GM19372 (cell line): ENCODE results near the gene KIAA1549.

ENCODE experiments used
- ATAC-seq: cut with Tn5 transposase; IDR thresholded peaks from one replicate; pipeline ENCODE4 v1.9.1; 2021; ENCODE audit warnings: mild to moderate bottlenecking, low read depth, moderate library complexity; ENCODE audit not compliant: unreplicated experiment

Gene KIAA1549

DNA sequence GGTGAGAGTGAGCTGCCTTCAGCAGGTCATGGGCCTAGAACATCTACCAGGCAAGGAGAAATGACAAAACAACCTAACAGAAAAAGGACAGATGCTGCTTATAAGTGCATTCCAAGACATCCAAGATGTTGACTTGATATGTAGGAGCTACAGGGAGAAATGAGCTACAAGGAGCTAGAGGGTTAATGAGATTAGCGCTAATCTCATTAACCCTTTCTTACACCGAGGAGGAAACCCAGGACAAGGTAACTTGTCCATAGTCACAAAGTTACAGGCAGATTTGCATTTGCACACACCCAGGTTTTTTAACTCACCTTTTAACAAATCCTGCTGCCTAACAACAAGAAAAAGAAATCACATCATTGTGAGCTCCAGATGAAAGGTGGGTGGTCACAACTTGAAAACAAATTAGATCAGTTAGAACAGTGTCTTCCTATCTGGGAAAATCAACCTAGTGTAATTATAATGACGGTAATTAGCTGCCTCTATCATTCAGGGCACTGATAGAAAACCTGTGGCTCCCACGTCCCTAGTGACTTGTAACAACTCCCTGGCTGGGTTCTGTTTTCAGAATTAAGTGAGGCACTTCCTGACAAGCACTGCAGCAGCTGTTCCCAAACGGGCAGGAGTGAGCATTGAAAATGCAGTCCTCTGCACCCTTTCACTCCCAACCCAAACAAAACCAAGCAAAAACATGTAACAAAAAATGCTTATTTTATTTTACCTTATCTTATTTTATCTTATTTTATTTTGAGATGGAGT lies 5.7 kb downstream of the KIAA1549 start:
- ATAC-seq: no peak

DNA sequence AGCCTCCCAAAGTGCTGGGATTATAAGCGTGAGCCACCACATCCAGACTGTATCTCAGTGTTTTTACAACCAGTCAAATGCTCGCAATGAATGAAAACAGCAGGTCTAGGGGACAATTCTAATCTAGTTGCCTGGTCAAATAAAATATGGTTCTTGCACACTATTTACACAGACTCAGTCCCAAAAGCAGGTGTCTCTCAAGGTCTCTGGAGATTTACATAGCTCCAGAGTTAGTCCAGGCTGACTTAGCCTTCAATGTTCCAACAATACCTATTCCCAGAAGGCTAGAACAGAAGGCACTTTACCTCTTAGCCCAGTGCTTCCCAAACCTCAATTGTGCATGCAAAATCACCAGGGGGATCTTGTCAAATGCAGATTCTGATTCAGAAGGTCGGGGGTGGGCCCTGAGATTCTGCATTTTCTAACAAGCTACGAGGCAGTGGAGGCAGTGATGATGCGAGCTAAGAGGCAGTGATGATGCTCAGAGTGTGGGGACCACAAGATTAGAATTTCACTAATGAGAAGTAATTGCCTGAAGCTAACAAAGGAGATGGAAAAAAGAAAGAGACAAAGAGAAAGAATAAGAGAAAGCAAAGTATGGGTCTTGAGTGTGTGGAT lies 6.4 kb downstream of the KIAA1549 start:
- no peak for ATAC-seq

DNA sequence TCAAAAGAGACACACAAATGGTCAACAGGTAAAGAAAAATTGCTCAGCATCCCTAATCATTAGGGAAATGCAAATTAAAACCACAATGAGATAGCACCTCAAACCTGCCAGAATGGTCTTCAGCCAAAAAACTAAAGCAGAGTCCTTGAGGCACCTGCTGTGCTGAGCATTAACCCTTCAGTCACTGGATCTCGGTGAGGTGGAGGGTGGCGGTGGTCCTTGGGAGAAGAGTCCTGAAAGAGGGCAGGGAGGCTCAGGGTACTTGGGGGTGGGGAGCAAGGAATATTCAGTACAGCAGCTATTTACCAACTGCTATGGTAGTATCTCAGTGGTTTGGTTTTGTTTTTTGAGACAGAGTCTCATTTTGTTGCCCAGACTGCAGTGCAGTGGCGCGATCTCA lies 7.1 kb downstream of the KIAA1549 start:
- no peak for ATAC-seq

- no peak for ATAC-seq
These were observed 10.2 kb downstream of the KIAA1549 start for GRCh38 chr7:138970952-138971351.

DNA sequence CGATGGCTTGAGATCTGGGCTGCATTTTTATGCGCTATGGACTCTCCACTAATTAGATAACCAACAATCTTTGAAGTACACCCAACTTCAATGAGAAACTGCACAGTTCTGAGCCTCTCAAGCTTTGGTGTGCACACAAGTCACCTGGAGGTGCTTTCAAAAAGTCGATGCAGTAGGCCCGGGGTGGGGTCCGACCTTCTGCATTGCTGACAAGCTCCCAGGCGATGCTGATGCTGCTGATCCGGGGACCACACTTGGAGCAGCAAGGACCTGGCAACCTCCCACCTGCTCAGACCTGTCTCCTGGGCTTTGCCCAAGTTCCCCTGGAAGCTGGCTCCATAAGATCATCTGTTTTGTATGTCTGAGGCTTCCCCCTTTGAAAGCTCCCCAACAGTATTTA lies 10.7 kb downstream of the KIAA1549 start:
- no peak for ATAC-seq

DNA sequence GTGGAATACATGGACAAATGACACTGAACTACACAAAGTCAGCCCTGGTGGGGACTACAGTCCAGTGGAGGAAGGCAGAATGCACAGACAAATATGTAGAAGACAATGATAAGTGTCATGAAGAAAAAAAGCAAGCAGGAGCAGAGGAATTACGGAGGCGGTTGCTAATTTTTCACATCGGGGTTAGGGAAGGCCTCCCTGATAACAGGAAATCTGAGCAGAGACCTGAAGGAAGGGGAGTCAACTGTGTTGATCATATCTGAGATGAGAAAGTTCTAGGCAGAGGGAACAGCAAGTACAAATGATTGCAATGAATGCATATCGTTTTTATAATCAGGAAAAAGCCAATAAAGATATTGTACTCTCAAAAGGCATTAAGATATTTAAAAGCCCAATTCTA lies 14.0 kb downstream of the KIAA1549 start:
- no peak for ATAC-seq

DNA sequence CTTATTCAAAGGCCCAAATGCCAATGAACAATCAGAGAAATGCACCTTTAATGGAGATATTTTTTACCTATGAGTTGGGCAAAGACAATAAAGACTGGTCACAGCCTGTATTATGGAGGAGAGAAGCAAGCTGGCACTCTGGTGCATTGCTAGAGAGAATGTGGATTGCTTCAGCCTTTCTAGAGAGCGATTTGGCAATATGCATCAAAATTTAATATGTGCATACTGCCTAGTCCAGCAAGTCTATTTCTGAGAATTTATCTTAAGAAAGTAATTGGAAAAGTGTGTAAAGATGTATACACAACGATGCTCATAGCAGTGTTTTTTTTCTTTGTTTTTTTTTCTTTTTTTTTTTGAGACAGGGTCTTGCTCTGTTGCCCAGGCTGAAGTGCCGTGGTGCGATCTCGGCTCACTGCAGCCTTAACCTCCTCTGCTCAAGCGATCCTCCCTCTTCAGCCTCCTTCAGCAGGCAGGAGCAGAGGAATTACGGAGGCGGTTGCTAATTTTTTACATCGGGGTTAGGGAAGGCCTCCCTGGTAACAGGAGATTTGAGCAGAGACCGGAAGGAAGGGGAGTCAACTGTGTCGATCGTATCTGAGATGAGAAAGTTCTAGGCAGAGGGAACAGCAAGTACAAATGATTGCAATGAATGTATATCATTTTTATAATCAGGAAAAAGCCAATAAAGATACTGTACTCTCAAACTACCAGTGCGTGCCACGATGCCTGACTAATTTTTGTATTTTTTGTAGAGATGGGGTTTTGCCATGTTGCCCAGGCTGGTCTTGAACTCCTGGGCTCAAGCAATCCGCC lies 16.4 kb downstream of the KIAA1549 start:
- ATAC-seq: no peak

DNA sequence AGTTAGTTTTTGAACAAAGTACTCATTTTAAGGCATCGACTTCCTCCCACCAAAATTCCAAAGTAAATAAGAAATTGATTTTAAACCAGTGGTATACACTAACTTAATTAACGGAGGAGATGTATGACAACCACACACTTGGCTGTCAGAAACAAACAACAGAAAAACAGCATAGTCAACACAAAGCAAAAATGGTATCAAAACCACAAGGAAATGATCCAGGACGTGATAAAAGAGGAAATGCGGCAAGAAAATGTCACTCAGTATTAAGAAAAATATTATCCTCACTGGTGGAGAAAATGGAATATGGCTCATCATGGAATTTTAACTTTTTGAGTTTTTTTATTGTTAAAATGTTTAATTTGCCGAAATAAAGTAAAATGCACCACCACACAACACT lies 17.5 kb downstream of the KIAA1549 start:
- ATAC-seq: no peak

GRCh38 chr7:138962561-138963270 lies 18.5 kb downstream of the KIAA1549 start:
- no peak for ATAC-seq

DNA sequence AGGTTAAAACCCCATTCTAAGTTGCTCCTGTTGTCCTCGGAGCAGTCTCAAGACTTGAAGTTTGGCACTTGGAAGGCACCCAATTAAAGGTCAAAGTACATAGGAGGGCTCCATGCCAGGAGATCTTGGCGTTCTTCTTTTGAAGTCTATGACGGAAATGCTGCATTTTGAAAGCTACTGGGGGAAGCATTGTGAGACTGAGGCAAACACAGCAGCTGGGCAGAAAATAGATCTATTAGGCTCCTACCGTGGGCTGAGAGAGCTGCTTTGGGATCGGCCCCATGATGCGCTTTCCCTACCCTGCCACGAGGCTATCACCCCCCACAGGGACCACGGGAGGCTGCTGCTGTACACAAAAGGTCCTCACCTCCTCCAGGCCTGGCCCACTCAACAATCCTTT lies 20.0 kb downstream of the KIAA1549 start:
- no peak for ATAC-seq

- no peak for ATAC-seq
These were observed 22.7 kb downstream of the KIAA1549 start for GRCh38 chr7:138958391-138958956.

GRCh38 chr7:138957753-138958390 lies 23.3 kb downstream of the KIAA1549 start:
- no peak for ATAC-seq

DNA sequence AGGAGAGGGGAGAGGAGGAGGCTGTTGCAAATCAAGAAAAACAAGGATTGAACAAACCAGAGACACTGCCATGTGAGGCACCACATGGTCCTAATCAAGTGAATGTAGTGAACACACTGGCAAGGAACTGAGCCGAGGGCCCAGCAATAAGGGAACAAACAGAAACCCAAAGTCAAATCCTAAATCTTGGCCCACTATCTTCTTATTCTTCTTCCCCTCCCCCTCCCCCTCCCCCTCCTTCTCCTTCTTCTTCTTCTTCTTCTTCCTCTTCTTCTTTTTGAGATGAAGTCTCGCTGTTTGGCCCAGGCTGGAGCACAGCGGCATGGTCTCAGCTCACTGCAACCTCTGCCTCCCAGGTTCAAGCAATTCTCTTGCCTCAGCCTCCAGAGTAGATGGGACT lies 24.0 kb downstream of the KIAA1549 start:
- ATAC-seq: no peak

DNA sequence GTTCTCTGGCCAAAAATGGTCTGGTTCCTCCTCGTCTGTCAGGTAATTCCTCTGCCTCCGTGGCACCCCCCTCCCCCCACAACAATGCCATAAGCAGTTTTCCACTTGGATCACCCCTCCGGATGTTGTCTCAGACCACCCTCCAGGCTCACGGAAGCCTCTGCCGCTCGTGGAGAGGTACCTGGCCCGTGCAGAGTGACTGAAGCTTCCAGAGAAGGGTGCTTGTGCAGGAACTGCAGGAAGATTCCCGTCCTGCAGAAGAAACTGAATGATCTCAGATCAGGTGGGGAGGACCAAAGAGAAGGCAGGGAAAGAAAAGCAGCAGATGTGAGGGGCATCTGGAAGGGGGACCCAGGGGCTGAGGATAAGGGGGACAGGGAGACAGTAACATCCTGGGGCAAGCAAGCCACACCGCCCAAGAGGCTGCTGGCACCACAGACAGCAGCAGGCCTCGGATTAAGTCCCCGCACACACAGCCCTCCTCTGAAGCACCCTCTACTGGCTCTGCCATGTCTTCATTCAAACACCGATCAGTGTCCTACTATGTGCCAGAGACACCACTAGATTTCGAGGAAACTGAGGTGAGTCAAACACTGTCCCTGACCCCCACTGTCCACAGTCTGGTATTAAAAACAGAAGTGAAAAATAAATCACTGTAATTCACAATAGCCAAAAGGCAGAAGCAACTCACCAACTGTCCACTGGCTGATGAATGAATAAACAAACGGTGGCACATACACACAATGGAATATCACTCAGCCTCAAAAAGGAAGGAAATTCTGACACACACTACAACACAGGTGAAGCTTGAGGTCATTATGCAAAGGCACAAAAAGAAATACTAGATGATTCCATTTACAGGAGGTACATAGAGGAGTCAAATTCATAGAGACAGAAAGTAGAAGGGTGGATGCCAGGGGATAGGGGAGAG lies 26.4 kb downstream of the KIAA1549 start:
- ATAC-seq: no peak

DNA sequence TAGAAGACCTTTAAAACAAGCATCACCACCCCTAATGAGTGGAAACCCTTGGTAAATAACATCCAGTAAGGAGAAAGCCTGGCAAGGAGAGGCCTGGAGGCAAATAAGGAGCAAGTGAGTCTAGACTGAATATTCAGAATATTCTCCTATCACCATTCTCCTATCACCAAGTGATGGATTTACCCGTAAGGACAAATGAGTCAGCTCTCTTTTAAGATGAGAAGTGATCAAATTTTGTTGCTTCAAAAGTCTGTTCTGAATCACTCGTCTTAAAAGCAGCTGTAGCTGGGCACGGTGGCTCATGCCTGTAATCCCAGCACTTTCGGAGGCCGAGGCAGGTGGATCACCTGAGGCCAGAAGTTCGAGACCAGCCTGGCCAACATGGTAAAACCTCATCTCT lies 28.4 kb downstream of the KIAA1549 start:
- no peak for ATAC-seq

GRCh38 chr7:138951953-138952352 lies 29.2 kb downstream of the KIAA1549 start:
- no peak for ATAC-seq

GRCh38 chr7:138949421-138950088 lies 31.6 kb downstream of the KIAA1549 start:
- ATAC-seq: no peak

DNA sequence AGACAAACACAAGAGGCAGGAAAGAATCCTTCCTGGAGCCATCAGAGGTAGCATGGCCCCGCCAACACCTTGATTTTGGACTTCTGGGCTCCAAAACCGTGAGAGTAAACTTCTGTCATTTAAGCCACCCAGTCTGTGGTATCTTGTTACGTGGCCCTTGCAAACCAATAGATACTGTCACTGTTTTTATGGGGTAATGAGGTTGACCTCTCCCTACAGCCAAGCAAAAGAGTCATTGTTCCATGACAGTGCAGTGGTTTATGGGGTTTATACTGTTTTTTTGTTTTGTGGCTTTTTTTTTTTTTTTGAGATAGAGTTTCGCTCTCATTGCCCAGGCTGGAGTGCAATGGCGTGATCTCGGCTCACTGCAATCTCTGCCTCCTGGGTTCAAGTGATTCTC lies 32.8 kb downstream of the KIAA1549 start:
- ATAC-seq: no peak
